NCI-H2107 (cell line): Measurements from ENCODE around the gene ABCC11.
"Not testable (repeated sequence)": the region's sequence is repeated elsewhere in the genome, so short reads cannot be mapped to it uniquely, and the experiment has no call there.

ENCODE experiments used
- DNase-seq: peaks from one replicate; lab custom pipeline; 2025; lab: John Stamatoyannopoulos, UW

The ABCC11 gene

DNA sequence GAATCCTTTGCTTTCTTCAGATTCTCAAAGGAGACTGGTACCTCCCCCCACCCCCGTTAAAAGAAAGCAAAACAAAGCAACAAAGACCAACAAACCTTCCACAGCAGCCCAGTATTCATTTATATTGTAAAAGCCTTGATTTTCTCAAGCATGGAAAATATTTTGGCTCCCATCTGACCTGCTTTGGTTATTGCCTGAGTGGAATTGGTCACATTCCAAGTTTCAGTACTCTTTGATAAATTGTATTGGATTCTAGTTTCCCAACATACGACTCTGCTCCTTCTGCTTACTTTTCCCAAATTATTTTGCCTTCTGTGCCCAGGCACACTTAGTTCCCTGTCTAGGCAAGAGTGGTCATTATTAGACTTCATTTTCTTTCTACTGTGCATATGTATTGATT, 1.3 kb downstream of the ABCC11 start:
- no peak for DNase-seq

GRCh38 chr16:48244863-48245195, 2.5 kb downstream of the ABCC11 start:
- DNase-seq: no peak

GRCh38 chr16:48244080-48244862, 3.1 kb downstream of the ABCC11 start, which contains the start of gene LONP2:
TSS of gene LONP2 (plus strand) at chr16:48244300. CDS start at chr16:48244389, 89 bp downstream.
- DNase-seq: peak; percentile 52

- not testable (repeated sequence) for DNase-seq
Measured at GRCh38 chr16:48240147-48240546, 7.2 kb downstream of the ABCC11 start.

- no peak for DNase-seq
Measured at GRCh38 chr16:48236286-48236685, 11.1 kb downstream of the ABCC11 start.

GRCh38 chr16:48235556-48236136, 11.7 kb downstream of the ABCC11 start:
- DNase-seq: no peak

DNA sequence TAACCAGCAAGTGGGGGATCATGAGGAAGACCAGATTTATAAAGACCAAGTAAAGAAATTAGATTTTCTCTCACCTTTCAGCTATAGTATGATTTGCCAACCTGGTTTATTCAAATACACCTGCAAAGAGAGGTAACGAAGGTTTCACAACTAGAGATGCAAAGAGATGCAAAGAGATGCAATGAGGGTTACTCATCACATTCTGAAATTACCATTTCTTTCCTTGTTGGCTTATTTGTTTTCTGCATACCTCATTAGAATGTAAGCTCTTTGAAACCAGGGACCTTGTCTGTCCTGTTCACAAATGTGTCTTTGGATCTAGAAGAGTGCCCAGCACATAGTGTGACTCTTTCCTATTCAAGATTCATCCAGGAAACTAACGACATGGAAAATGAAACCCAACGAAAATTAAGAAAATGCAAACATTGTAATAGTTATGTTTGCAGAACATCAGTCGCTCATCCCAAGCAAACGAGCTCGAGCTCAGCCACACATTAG, 12.2 kb downstream of the ABCC11 start:
- no peak for DNase-seq

DNA sequence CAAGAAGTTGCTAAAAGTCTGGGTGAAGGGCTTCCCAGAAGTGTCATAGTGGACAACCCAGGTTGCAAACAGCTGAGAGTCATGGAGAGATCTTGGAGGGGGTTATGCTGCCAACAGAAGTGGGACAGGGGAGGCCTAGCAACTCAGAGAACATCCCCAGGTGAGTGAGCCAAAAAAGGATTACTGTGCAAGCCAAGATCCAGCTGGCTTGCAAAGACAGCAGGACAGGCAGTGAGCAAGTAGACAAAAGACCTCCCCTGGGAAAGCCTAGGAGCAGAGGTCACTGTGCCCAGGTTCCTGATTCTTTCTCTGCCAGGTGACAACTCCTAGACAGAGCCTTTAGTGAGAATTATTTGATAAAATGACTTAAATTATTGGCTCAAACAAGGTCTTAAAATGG, 12.7 kb downstream of the ABCC11 start:
- no peak for DNase-seq

DNA sequence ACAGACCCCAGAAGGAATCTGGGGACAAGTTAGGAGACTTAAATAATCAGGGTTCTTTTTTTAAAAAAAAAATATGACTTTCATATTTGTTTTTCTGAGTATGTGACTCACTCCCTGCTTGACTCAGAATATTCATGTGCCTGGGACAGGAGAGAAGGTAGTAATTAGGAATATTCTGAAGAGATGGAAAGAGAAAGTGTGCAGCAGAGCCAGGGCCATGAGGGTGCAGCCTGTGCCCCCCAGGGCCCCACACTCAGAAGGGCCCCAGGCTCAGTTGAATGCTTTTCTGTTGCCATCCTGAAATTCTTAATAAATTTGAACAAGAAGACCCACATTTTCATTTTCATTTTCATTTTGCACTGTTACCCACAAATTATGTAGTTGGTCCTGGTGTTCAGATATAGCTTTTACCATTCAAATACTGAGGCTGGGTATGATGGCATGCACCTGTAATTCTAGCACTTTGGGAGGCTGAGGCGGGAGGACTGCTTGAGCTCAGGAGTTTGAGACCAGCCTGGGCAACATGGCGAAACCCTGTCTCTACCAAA, 14.8 kb downstream of the ABCC11 start:
- no peak for DNase-seq

GRCh38 chr16:48231727-48232492, 15.4 kb downstream of the ABCC11 start:
- no peak for DNase-seq

DNA sequence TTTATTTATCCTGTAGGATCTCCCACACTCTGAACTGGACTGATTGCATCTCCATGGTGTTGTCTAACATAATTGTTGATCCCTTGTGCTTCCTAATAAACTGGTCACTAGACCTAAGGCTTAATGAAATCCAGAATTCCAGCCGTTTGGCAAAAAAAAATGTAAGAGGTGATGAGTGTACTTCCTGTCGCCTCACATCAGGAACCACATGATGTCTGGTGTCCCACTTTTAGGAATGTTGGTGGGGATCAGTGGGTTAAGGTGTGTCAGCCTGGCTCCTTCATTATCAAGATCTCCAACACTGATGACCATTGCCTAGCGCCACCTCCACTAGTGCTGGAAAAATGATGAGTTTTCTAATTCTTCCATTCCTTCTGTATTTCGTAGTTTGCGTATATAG, 21.9 kb downstream of the ABCC11 start:
- no peak for DNase-seq

GRCh38 chr16:48223490-48223889, 23.8 kb downstream of the ABCC11 start:
- no peak for DNase-seq

GRCh38 chr16:48220891-48221290, 26.4 kb downstream of the ABCC11 start:
- no peak for DNase-seq

- DNase-seq: no peak
Measured at GRCh38 chr16:48218473-48218872, 28.9 kb downstream of the ABCC11 start.

GRCh38 chr16:48217708-48218107, 29.6 kb downstream of the ABCC11 start:
- DNase-seq: no peak

DNA sequence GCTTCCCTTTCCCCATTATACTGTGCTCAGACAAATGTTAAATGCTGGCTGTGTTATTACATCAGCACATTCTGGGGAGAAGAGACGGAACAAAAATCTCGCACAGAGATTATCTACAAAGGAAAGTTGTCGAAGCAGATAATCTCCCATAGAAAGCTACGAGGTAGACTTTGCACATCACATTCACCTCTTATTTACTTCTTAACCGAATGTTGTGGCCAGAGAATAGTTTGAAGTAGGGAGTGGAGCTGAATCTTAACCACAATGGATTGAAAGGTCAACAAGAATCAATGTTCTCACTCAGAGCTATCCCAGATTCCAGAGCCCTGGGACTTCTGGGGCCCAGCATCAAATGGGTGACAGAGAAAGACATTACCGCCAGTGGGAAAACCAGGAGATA, 31.6 kb downstream of the ABCC11 start:
- DNase-seq: no peak

DNA sequence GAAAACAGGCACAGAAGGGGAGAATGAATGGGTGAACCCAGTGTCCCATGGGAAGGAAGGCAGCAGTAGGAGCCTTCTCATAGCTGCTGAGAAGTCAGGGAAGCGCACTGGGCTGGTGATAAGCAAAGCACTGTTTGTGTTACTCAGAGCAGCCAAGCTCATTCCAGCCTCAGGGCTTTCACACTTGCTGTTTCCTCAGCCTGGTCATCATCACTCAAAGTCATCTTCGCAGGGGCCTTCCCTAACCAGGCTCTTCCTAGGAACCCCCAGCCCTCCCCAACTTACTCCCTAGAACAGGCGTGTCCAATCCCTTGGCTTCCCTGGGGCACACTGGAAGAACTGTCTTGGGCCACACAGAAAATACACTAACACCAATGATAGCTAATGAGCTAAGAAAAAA, 35.3 kb downstream of the ABCC11 start:
- DNase-seq: no peak

- no peak for DNase-seq
Measured at GRCh38 chr16:48210747-48211146, 36.6 kb downstream of the ABCC11 start.

GRCh38 chr16:48206594-48207242, 40.6 kb downstream of the ABCC11 start:
- DNase-seq: no peak

GRCh38 chr16:48204825-48205151, 42.6 kb downstream of the ABCC11 start:
- no peak for DNase-seq

DNA sequence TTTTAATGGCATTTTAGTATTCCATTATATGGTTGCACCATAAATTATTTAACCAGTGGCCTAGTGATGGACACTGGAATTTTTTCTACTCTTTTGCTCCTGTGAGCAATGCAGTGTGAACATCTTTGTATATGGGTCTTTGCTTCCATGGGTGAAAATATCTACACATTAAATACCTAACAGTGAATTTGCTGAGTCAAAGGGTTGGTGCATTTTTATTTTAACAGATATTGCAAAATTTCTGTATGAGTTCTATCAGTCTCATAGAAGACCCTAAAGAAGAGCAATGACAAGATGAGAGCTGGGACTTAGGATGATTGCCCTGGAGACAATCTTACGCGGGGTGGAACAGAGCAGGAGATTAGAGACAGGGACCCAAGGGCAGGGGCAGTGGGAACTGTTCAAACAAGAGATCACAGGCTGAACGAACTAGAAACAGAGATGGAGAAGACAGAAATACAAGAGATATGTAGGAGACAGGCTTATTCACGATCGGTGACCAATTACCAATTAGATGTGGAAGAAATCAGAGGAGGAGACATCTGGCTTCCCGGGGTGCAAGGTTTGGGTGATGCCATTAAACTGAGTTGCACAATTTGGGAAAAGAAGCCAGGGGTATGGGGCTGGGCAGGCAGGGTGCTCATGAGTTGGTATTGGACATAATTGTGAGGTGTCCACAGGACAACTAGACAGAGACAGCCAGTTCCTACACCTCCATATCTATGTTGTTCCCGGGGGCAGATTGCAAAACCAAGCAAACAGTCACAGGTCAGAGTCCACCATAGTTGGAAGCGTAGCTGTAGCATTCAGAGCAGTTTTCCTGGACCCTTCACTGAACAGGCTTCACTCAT, 43.1 kb downstream of the ABCC11 start:
- DNase-seq: no peak
